Measurements from ENCODE around the gene CCDC7.
"Not testable (repeated sequence)": the region's sequence is repeated elsewhere in the genome, so short reads cannot be mapped to it uniquely, and the experiment has no call there.

Gene CCDC7

DNA sequence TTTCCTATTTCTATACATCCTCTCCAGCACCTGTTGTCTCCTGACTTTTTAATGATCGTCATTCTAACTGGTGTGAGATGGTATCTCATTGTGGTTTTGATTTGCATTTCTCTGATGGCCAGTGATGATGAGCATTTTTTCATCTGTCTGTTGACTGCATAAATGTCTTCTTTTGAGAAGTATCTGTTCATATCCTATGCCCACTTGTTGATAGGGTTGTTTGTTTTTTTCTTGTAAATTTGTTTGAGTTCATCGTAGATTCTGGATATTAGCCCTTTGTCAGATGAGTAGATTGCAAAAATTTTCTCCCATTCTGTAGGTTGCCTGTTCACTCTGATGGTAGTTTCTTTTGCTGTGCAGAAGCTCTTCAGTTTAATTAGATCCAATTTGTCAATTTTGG, 253.7 kb downstream of the CCDC7 start:
- DNase-seq, result not testable (repeated sequence)

- DNase-seq, result no peak
Observed at GRCh38 chr10:32713560-32713959, 267.6 kb downstream of the CCDC7 start.

DNA sequence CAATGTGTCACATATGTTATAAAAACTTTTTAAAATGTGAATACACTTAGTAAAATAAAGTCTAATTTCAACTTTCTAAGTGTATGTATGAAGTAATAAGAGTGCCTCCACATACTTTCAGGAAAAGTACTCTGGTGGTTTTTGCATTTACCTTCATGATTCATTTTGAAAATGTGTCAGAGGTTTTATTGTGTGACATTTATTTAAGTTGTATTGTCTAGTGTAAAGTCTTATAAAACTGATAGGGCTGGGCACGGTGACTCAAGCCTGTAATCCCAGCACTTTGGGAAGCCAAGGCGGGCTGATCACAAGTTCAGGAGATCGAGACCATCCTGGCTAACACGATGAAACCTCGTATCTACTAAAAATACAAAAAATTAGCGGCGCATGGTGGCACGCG, 285.6 kb downstream of the CCDC7 start:
- DNase-seq, result no peak

GRCh38 chr10:32738958-32739357, 293.0 kb downstream of the CCDC7 start:
- no peak for DNase-seq

DNA sequence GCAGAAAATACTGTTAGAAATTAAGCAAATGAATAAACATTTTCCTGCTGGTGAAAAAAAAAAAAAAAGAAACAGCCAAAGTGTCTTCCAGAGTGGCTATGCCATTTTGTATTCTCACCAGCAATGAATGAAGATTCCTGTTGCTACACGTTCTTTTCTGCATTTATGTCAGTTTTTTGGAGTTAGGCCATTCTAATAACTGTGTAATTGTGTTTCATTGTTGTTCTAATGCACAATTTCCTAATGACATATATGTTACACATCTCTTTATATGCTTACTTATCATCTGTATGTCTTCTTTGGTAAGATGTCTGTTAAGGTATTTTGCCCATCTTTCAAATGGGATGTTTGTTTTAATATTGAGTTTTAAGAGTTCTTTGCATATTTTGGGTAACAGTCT, 298.4 kb downstream of the CCDC7 start:
- no peak for DNase-seq

- no peak for DNase-seq
Observed at GRCh38 chr10:32746869-32747268, 300.9 kb downstream of the CCDC7 start.

- DNase-seq, result no peak
Observed at GRCh38 chr10:32751582-32751981, 305.6 kb downstream of the CCDC7 start.

GRCh38 chr10:32754900-32755299, 309.0 kb downstream of the CCDC7 start:
- not testable (repeated sequence) for DNase-seq

DNA sequence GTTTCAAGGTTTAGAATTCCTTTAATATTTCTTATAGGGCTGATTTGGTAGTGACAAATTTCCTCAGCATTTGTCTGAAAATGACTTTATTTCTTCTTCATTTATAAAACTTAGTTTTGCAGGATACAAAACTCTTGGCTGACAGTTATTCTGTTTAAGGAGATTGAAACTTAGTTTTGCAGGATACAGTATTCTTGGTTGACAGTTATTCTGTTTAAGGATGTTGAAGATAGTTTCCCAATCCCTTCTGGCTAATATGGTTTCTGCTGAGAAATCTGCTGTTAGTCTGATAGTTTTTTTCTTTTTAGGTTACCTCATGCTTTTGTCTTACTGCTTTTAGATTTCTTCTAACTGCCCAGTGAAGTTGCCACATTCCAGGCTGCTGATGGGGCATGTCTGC, 325.3 kb downstream of the CCDC7 start:
- no peak for DNase-seq

DNA sequence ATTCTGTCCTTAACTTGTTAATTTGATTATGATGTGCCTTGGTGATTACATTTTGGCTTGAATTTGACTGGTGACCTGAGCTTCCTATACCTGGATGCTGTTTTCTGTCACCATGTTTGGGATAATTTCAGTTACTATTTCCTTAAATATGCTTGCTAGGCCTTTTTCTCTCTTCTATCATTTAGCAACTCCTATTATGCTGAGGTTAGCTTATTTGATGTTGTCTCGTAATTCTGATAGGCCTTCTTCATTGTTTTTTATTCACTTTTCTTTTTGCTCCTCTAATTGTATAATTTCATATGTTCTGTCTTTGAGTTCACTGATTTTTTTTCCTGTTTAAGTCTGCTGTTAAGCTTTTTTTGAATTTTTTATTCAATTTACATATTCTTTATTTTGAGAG, 327.2 kb downstream of the CCDC7 start:
- no peak for DNase-seq

GRCh38 chr10:32786968-32787367, 341.0 kb downstream of the CCDC7 start:
- no peak for DNase-seq

- no peak for DNase-seq
Observed at GRCh38 chr10:32787690-32788284, 341.8 kb downstream of the CCDC7 start.

GRCh38 chr10:32788359-32788758, 342.4 kb downstream of the CCDC7 start:
- DNase-seq, result no peak

GRCh38 chr10:32790483-32790882, 344.5 kb downstream of the CCDC7 start:
- no peak for DNase-seq

- DNase-seq, result no peak
Observed at GRCh38 chr10:32793033-32793432, 347.1 kb downstream of the CCDC7 start.

- DNase-seq, result peak in 2 of 51 donors; percentile 7
Observed at GRCh38 chr10:32795598-32796183, 349.8 kb downstream of the CCDC7 start.

- not testable (repeated sequence) for DNase-seq
Observed at GRCh38 chr10:32797393-32797792, 351.5 kb downstream of the CCDC7 start.

- no peak for DNase-seq
Observed at GRCh38 chr10:32846974-32847373, 401.0 kb downstream of the CCDC7 start.

DNA sequence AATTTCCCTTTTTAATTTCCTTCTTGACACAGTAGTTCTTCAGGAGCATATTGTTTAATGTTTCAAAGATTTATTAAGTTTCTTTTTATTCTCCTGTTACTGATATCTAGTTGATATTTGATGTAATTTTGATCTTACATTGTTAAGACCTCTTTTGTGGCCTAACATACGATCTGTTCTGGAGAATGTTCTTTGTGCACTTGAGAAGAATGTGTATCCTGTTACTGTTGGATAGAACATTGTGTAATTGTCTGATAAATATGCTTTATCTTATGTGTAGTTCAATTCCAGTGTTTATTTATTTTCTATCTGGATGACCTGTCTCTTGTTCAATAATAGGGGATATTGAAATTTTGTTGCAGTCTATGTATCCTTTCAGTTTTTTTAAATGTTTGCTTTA, 405.4 kb downstream of the CCDC7 start:
- DNase-seq, result no peak

GRCh38 chr10:32854435-32854834, 408.5 kb downstream of the CCDC7 start:
- DNase-seq, result no peak

DNA sequence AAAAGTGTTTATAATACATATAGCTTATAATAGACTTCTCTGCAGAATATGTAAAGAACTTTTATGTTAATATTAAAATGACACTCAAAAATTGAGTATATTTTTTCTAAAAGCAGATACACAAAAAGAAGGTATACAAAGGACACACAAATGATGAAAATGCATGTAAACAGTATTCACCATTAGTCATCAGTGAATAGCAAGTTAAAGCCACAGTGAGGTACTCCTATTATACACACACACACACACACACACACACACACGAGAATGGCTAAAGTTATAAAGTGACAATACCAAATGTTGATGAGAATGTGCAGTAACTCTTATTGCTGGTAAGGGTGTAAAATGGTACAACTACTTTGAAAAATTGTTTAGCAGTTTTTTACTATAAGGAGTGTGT, 419.2 kb downstream of the CCDC7 start:
- no peak for DNase-seq

DNA sequence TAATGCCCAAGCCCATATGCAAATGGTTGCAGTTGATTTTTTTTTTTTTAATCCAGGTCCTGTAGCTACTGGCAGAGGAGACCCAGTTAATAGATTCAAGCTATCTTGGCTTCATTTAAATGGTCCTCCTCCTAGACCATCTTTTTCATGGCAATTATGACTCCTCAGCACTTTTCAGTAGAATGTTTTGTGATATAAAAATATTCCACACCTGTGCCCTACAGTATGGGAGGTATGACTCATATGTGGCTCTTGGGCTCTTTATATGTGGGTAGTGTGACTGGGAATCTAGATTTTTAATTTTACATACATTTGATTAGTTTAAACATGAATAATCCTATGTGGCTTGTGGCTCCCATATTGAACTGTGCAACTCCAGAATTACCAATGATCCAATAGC, 432.0 kb downstream of the CCDC7 start:
- no peak for DNase-seq

GRCh38 chr10:32878646-32879045, 432.7 kb downstream of the CCDC7 start:
- DNase-seq, result no peak

- no peak for DNase-seq
Observed at GRCh38 chr10:32882076-32882475, 436.1 kb downstream of the CCDC7 start.
